ENCODE measurements around the gene RCHY1.
"Not testable (repeated sequence)": the region's sequence is repeated elsewhere in the genome, so short reads cannot be mapped to it uniquely, and the experiment has no call there.

The RCHY1 gene

DNA sequence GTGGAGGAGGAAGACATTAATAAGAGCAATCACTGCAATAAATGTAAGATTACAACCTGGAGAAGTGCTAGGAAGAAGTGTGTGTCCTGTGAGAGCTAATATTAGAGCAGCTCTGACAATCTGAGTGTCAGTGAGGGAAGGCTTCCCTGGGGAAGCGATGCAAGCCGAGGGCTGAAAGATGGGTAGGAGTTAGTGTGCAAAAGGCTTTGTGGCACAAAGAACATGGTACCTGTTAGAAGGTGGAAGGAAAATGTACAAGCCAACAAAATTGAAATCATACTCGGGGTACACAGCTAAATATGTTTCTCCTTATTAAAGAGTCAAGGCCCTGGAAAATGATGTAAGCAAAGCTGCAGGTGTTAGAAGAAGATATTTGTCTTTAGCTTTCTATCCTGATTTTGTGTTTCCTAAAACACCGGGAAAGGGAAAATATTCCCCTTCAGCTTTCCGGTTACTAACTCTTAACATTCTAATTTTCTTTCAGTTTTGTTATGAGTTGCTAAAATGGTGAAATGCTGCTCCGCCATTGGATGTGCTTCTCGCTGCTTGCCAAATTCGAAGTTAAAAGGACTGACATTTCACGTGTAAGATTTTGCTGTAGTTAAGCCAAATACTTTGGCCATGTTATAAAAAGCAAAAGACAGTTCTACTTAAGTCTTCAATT is 878 bp upstream of the RCHY1 start:
- Histone ChIP-seq H3K4me3 (ENCODE audit: low read depth, low read length) (peak overlapping the region; percentile 95), H3K27ac (peak overlapping the region; percentile 96), H2AFZ (peak overlapping the region; percentile 84), H3K9me3 (ENCODE audit: control insufficient read depth, low read length) (no peaks in the 10 kb centered on the region), H3K9ac (no peak overlapping the region), H3K79me2 (no peaks in the 10 kb centered on the region), H3K4me1 (peaks cover 8% of the 10 kb centered on the region), H3K36me3 (ENCODE audit: control insufficient read depth, insufficient read depth, low read length) (no peaks in the 10 kb centered on the region), H3K27me3 (ENCODE audit: control insufficient read depth, insufficient read depth, low read length) (no peaks in the 10 kb centered on the region), H3K4me2 (ENCODE audit: low read length) (peak overlapping the region; percentile 83)
- no peak for TF ChIP-seq CTCF (IDR thresholded peaks at IDR 0.05)

DNA sequence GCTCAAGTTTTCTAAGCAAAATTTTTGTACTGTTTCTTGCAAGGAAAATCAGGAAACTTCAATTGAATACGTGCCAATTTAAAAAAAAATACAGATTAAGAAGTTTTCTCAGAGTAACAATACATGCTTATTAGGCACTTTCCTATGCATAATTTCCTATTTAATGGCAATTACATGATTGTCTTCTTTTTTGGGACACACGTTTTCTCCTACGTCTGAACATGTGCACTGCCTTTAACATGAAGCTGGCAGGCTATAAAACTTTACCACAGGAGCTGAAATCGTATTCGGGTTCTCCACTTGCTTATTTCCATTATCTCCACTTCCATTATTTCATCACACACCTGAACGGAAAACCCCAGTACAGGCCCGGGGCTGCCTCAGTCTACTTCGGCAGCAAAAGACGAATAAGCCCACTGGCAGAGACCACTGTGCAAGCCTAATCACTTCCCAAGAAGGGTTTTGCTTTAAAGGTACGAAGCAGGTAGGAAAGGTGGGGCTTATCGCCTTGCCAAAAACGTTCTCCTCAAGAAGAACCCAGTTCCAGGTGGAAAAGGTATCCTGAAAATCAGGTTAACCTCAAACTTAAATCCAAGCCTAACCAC is 575 bp downstream of the RCHY1 start:
- H3K9me3 ChIP-seq (ENCODE audit: control insufficient read depth, low read length), result no peaks in the 10 kb centered on the region
- no peak for TF ChIP-seq CTCF (IDR thresholded peaks at IDR 0.05)
- H3K9ac ChIP-seq, result no peak overlapping the region
- H2AFZ ChIP-seq, result peak overlapping the region; percentile 84
- no peaks in the 10 kb centered on the region for H3K36me3 ChIP-seq (ENCODE audit: control insufficient read depth, insufficient read depth, low read length)
- no peaks in the 10 kb centered on the region for H3K79me2 ChIP-seq
- H3K27ac ChIP-seq, result peak overlapping the region; percentile 96
- H3K4me1 ChIP-seq, result peaks cover 8% of the 10 kb centered on the region
- no peaks in the 10 kb centered on the region for H3K27me3 ChIP-seq (ENCODE audit: control insufficient read depth, insufficient read depth, low read length)
- H3K4me2 ChIP-seq (ENCODE audit: low read length), result peak overlapping the region; percentile 83
- H3K4me3 ChIP-seq (ENCODE audit: low read depth, low read length), result peak overlapping the region; percentile 95

- H3K4me1 ChIP-seq, result peaks cover 8% of the 10 kb centered on the region
Observed at GRCh38 chr4:75512386-75513211, 1.6 kb downstream of the RCHY1 start.

DNA sequence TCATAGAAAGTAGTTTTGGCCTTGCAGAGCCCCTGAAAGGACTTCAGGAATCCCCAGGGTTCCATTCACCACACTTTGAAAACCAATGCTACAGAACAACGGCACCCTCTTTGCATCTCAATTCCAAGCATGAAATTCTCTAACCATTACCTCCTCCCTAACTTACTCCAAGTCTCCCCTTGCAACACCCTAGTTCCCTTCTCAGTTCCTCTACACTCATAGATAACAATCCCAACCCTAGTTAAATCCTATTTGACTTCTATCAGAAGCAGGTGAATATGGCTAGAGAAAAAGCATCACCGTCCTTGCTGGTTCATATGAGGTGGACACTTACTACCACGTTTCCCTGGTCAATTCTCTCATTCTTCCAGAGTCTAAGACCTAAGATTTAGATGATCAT is 2.4 kb downstream of the RCHY1 start:
- TF ChIP-seq CTCF (IDR thresholded peaks at IDR 0.05), result no peak
- H3K36me3 ChIP-seq (ENCODE audit: control insufficient read depth, insufficient read depth, low read length), result no peaks in the 10 kb centered on the region
- no peak overlapping the region for H3K9ac ChIP-seq
- H3K27ac ChIP-seq, result peak overlapping the region; percentile 30
- H3K4me1 ChIP-seq, result peaks cover 8% of the 10 kb centered on the region
- H3K9me3 ChIP-seq (ENCODE audit: control insufficient read depth, low read length), result no peaks in the 10 kb centered on the region
- no peaks in the 10 kb centered on the region for H3K79me2 ChIP-seq
- peak overlapping the region; percentile 47 for H3K4me2 ChIP-seq (ENCODE audit: low read length)
- H3K27me3 ChIP-seq (ENCODE audit: control insufficient read depth, insufficient read depth, low read length), result no peaks in the 10 kb centered on the region
- H3K4me3 ChIP-seq (ENCODE audit: low read depth, low read length), result peak overlapping the region; percentile 3
- H2AFZ ChIP-seq, result no peak overlapping the region

More at GRCh38 chr4:75512386-75513211, 1.6 kb downstream of the RCHY1 start:
- Histone ChIP-seq H3K36me3 (ENCODE audit: control insufficient read depth, insufficient read depth, low read length) (no peaks in the 10 kb centered on the region), H3K9ac (no peak overlapping the region), H3K27ac (peak overlapping the region; percentile 30), H3K79me2 (no peaks in the 10 kb centered on the region), H3K4me3 (ENCODE audit: low read depth, low read length) (peak overlapping the region; percentile 95), H3K27me3 (ENCODE audit: control insufficient read depth, insufficient read depth, low read length) (no peaks in the 10 kb centered on the region), H3K4me2 (ENCODE audit: low read length) (peak overlapping the region; percentile 83), H2AFZ (no peak overlapping the region), H3K9me3 (ENCODE audit: control insufficient read depth, low read length) (no peaks in the 10 kb centered on the region)
- no peak for TF ChIP-seq CTCF (IDR thresholded peaks at IDR 0.05)

DNA sequence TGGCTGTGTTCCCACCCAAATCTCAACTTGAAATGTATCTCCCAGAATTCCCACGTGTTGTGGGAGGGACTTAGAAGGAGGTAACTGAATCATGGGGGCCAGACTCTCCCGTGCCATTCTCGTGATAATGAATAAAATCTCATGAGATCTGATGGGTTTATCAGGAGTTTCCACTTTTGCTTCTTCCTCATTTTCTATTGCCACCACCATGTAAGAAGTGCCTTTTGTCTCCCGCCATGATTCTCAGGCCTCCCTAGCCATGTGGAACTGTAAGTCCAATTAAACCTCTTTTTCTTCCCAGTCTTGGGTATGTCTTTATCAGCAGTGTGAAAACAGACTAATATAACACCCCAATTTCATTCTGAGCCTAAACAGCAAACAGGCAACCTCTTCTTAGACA is 4.6 kb downstream of the RCHY1 start:
- not testable (repeated sequence) for H3K36me3 ChIP-seq (ENCODE audit: control insufficient read depth, insufficient read depth, low read length); H3K27me3 ChIP-seq (ENCODE audit: control insufficient read depth, insufficient read depth, low read length); H2AFZ ChIP-seq; H3K4me3 ChIP-seq (ENCODE audit: low read depth, low read length); H3K79me2 ChIP-seq; H3K4me1 ChIP-seq; H3K4me2 ChIP-seq (ENCODE audit: low read length); H3K27ac ChIP-seq; H3K9ac ChIP-seq; H3K9me3 ChIP-seq (ENCODE audit: control insufficient read depth, low read length)

Measured in parathyroid adenoma (tissue), 2 donors.